ENCODE measurements around the gene SEL1L.

DNA sequence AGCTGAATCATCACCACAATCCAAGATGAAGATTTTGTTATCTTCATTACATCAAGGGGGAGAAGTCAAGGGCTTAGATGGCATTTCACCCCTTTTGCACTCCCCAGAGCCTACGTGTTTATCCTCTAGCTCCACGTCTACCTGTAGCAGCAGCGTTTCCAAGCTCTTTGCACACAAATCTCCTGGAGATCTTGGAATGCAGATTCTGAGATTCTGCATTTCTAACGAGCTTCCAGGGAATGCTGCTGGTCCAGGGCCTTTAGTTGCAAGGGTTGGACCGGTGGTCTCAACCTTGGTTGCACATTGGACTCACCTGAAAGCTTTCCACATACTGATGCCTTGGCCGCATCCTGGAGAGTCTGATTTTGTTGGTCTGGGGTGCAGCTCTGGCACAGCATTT lies 84.1 kb downstream of the SEL1L start:
- TF ChIP-seq EZH2 (IDR thresholded peaks at IDR 0.05), result no peak
- TF ChIP-seq POLR2AphosphoS5 (IDR thresholded peaks at IDR 0.05; ENCODE audit: borderline replicate concordance, low read depth, low read length), result no peak
